GM18507 (cell line): ENCODE measurements around the gene NPAS3.
A peak's percentile ranks its signal among the peaks of the same experiment; 100 is the strongest.

Experiments used
- DNase-seq: peaks from one replicate; pipeline ENCODE4 v3.0.0; 2011; ENCODE audit warnings: low read depth; ENCODE audit not compliant: insufficient read length; ENCODE audit errors: extremely low spot score
- FAIRE-seq: peaks from 2 replicates; lab custom pipeline; 2011; peaks lifted over from hg19 to GRCh38; lab: Jason Lieb, UNC

Gene NPAS3

DNA sequence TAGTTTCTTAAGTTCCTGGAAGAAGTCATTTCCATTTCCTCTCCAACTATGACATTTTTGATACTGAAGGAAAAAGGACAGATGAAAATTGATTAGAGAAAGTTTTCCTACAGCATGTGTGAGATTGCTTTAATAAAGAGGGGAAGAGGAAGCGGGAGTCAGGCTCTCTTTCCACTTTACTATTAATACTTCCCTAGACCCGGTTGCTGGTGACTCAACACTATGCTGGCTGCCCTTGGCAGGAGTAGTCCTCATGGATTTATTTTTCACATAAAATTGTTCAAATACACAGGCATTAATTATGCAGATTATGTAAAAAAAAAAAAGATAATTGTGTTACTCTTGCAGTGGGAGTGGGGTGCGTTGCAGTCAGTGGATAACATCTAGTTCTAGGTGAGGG, 718.8 kb downstream of the NPAS3 start:
- DNase-seq (no peak), FAIRE-seq (no peak)

DNA sequence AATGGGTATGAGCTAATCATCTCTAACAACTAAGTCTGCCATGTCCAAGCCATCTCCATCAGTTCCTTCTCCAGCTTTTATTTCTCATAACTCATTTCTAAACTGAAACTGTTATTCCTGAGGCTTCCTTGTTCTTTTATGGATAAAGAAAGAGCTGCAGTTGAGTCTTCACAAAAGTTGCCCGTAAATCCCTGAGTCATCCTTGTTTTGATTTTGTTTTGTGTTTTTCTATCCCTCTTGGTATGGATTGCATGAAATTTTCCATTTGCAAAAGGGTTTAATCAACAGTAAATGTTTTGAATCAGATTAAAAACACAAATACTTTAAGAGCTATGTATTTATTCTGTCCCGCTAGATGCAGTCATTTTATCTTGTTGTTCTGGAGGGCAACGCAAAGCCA, 721.6 kb downstream of the NPAS3 start:
- FAIRE-seq (no peak), DNase-seq (no peak)

DNA sequence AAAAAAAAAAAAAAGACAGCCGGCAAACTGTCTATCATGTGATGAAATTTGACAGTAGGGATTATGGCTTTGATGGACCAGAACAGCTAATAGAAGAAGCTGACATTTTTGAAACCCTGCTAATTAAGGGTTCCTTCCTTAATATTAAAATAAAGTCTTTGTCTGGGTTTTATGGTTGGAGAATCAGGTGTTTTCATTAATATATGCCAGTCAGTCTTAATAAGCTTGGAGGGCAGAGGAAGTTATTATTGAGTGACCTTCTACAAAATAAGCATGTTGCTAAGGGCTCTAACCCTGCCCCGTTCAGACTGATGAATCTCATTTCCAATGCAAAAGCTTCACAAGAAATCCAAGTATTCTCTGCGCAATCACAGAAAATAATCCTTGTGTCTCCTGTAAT, 722.4 kb downstream of the NPAS3 start:
- FAIRE-seq (no peak), DNase-seq (no peak)

DNA sequence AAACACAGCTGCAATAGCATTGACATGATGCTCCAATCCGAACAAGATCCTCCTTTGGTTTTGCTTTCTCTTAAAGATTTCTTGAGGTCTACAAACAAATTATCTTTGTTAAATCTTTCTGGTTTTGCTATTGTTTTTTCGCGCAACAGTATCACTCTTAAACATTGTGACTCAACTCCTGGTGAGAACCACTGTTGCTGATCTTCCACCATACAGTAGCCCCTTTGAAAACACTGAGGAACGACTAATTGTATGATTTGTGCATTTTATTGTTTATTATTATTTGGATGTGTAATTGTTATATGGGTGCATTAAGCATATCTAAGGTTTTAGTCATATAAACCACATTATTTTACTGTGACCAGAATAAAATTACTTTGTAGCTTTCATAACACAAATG, 729.4 kb downstream of the NPAS3 start:
- FAIRE-seq: no peak
- no peak for DNase-seq

DNA sequence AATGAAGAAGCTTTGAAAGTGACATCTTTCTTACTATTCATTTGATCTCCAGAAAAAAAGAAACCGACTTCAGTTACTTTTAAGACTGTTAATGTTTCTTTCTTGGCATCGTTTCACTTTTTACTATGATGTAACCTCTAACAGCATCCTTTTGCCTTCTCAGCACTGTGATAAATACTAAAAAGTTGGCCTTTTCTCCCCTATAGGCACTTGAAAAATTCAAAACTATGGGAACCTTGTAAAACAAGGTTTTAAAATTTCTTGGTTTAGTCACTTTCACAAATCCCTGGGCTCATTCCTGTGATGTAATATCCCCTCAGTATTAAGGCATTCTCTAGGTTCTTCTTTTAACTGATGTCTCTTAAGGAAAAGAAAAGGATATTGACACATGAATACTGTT, 730.4 kb downstream of the NPAS3 start:
- DNase-seq: no peak
- FAIRE-seq: no peak

- FAIRE-seq: no peak
- DNase-seq: no peak
Measured at GRCh38 chr14:33670235-33670634, 731.6 kb downstream of the NPAS3 start.

- no peak for DNase-seq
- no peak for FAIRE-seq
Measured at GRCh38 chr14:33671556-33671955, 732.9 kb downstream of the NPAS3 start.

- FAIRE-seq (no peak), DNase-seq (no peak)
Measured at GRCh38 chr14:33674927-33675326, 736.2 kb downstream of the NPAS3 start.

DNA sequence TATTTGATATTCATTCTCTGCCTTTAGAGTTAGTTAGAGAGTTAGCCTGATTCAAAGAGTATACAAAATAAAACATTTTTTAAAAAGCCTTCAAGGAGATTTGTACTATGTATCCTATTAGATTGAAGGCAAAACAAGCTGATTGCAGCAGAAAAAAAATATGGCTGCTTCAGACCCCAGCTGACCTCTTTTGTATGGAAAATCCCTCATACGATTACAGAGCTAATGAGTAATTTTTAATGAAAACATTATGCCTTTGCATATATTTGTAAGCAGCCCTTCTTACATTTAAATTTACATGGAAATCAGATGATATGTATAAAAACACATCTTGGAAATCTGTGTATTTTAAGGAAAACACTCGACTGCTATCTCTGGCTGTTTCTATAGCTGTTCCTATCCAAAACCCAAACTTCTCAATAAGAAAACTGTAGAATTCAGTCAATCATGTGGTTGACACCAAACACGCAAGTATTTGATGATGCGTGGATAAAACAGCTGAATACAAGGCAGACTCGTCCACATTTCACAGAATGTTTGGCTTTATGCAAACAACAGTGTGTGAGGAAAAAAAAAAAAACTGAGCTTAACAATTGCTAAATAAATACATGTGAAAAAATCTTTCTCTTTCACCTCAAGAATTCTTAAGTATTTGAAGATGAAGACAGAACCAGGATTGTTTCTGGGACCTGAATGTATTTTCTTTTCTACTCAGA, 736.9 kb downstream of the NPAS3 start:
- no peak for DNase-seq
- FAIRE-seq: no peak

DNA sequence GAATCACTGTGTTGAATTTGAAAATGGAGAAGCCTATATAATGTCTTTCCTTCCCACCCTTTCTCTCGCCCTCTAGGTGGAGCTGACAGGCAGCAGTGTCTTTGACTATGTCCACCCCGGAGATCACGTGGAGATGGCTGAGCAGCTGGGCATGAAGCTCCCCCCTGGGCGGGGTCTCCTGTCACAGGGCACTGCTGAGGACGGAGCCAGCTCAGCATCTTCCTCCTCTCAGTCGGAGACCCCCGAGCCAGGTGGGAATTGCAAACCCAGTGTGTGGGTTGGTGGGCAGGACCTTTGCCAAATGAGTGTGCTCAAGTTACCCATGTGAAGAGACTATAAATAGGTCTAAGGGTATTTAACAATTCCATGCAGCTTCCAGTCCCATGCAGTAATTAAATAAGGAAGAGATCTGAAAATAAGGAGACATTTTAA, 737.5 kb downstream of the NPAS3 start:
- FAIRE-seq: no peak
- peak; percentile 4 for DNase-seq

- FAIRE-seq (no peak), DNase-seq (no peak)
Measured at GRCh38 chr14:33676891-33677290, 738.2 kb downstream of the NPAS3 start.

GRCh38 chr14:33678005-33678404, 739.3 kb downstream of the NPAS3 start:
- DNase-seq: no peak
- FAIRE-seq: no peak

- FAIRE-seq (no peak), DNase-seq (no peak)
Measured at GRCh38 chr14:33679025-33679424, 740.3 kb downstream of the NPAS3 start.

GRCh38 chr14:33679461-33680225, 741.0 kb downstream of the NPAS3 start:
- FAIRE-seq: no peak
- DNase-seq: no peak

DNA sequence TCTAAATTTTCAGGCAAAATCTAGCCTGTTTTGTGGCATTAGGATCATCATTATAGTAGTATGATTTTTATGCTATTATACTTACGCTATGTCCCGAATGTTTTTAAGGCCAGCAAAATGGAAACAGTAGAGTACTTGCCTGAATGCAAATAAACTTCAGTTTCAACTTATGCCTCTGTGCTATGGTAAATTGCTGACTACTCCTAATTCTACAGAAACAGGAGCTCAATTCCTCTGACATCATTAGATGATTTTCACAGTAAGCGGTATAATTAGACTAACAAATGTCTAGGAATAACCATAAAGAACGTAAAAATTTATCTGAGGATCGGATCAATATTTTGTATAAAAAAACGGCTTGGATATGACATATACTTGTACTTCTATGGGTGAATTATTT, 742.2 kb downstream of the NPAS3 start:
- FAIRE-seq (no peak), DNase-seq (no peak)

GRCh38 chr14:33682760-33683159, 744.1 kb downstream of the NPAS3 start:
- no peak for FAIRE-seq
- no peak for DNase-seq

- FAIRE-seq (no peak), DNase-seq (no peak)
Measured at GRCh38 chr14:33685026-33685425, 746.3 kb downstream of the NPAS3 start.

DNA sequence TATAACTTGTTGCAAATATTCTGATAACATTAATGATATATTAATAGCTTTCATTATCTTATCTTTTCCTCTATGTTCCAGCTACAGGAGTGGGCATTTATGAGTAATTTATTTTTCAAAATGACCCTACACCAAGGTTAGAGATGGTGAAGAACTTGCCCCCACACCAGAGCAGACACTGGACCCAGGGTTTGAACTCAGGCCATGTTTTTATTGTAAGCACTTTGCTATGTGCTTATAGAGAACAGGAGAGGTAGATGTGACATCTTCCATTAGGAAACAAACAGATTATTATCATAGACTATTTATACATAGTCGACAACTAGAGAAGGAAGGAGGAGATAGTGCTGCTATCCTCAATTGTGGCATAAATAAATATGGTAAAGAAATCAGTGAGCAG, 747.0 kb downstream of the NPAS3 start:
- FAIRE-seq (no peak), DNase-seq (no peak)

- FAIRE-seq (no peak), DNase-seq (no peak)
Measured at GRCh38 chr14:33686218-33686617, 747.5 kb downstream of the NPAS3 start.

GRCh38 chr14:33686856-33687255, 748.2 kb downstream of the NPAS3 start:
- DNase-seq (no peak), FAIRE-seq (no peak)

DNA sequence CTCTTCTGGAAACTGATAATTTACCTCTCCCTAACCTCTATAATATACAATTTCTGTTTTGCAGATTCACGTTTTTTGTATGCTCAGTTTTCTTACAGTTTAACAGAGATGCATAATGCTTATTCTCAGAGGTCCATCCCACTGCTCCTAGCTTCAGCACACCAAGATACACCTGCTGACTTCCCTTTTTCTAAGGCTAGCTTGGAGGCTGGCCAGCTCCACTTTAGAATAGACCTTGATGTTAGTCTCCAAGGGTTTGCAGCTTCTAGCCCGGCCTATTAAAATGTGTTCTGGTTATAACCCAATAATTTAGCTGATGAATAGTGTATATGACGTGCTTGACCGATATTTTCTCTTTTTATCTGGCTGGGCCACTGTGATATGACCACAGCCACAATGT, 751.0 kb downstream of the NPAS3 start:
- DNase-seq (no peak), FAIRE-seq (no peak)
